Measurements from ENCODE around the gene CD6.
A peak's percentile ranks its signal among the peaks of the same experiment; 100 is the strongest.
"Not testable (repeated sequence)": the region's sequence is repeated elsewhere in the genome, so short reads cannot be mapped to it uniquely, and the experiment has no call there.

Gene CD6

GRCh38 chr11:60954421-60954820, 17.1 kb upstream of the CD6 start:
- no peak for DNase-seq

- DNase-seq, result no peak
Observed at GRCh38 chr11:60955571-60955970, 15.9 kb upstream of the CD6 start.

DNA sequence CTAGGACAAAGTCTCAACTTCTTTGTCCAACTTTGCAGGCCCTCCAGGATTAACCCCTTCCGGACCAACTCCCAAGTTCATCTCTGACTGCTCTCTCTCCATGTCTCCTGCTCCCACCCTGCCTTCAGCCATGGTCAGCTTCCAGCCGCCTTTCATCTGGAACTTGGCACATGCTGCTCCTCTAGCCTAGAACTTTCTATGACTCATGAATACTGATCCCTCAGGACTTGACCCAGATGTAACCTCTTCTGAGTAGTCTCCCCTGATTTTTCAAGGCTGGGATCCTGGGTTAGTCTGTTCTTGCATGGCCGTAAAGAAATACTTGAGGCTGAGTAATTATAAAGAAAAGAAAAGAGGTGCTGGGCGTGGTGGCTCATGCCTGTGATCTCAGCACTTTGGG, 14.3 kb upstream of the CD6 start:
- no peak for DNase-seq

DNA sequence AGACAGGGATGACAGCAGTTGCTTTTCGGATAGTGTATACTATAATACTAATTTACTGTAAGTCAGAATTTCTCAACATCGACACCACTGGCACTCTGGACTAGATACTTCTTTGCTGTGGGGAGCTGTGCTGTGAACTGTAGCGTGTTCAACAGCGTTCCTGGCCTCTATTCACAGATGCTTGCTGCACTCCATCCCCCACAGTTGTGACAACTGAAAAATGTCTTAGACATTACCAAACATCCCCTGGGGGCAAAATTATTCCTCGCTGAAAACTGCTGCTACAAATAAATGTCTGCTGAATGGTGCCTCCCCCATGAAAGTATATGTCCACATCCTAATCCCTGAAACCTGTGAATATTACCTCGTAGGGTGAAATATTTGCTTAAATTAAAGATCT, 12.0 kb upstream of the CD6 start:
- DNase-seq, result no peak

GRCh38 chr11:60960405-60960804, 11.1 kb upstream of the CD6 start:
- DNase-seq, result no peak

DNA sequence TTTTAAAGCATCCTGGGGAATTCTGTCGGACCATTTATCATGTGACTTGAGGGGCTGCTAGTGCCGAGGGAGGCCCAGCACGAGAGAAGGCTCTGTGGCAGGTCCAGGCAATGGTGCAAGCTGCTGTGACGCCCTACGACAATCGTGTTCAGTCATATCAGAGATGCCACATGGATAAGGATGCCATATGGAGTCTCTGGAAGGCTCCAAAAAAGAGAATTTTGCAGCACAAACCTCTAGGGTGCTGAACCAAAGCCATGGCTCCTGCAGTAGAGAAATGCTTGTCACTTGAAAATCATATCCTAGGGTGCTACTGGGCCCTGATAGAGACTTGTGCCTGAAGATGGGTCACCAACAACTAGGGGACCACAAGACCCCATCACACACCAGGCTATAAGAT, 6.7 kb upstream of the CD6 start:
- DNase-seq, result no peak

- no peak for DNase-seq
Observed at GRCh38 chr11:60966890-60967289, 4.6 kb upstream of the CD6 start.

DNA sequence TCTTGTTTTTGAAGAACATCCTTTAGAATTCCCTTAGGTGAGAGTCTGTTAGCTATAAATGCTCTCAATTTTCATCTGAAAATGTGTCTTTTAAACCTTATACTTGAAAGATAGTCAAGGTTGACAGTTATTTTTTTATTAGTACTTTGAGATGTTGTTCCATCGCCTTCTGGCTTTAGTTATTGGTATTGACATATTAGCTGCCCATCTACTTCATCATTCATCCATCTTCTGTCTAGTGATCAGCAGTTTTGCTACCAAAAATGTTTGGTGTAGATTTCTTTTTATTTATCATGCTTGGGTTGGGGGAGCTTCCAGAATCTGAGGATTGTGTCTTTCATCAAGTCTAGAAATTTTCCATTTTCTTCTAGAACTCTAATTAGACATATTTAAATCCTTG, 3.3 kb upstream of the CD6 start:
- no peak for DNase-seq

- peak; percentile 69 for DNase-seq
Observed at GRCh38 chr11:60970369-60970774, 1.1 kb upstream of the CD6 start.

DNA sequence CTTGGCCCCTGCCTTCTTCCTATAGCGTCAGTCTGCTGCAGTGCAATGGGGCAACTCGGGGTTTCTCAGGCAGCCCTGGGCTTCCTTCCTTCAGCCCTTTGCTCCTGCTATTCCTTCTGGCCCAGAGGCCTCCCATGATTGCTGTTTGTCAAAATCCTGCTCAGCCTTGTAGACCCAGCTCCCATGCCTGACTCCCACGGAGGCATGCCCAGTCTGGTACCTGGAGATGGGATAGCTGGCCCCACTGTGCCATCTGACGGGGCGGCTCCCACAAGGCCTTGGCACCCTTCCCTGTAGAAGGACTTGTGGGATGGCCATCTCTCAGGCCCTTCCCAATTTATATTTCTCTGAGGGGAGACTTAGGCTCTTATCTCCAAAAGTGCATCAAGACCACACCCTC, 590 bp upstream of the CD6 start:
- DNase-seq, result no peak

DNA sequence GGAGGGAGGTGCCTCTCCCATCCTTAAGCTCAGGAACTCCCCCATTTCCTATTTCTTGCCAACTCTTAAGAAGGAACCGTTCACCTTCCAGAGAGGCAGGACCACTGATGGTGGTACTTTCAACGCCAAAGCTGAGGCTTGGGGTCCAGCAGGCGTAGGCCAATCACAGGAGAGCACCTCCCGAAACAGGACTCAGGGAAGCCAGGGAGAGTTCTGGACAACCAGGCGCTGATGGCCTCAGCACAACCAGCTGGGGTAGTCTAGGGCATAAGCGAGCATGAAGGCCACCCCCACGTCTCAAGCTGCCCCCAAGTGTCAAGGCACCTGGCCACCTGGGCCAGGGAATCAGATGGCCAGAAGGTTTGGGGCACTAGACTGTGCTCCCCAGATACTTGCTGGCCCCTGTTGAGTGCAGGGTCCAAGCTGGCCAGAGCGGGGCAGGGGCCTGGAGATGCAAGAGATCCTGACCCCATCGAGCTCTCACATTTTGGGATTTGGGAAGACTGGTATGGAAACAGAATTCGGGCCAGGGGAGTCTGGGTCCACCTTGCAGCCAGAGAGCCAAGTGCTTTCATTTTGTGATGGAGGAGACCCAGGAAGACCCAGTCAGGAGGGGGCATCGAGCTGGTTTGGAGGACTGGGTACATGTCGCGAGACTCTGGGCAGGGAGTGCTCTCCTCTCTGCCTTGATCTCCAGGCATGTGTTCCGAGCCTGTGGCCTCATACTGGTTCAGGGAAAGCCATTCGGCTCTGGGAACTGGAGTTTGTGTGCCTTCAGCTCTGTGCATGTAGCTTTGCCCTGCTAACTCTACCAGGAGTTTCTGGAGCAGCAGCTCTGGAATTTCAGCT, 926 bp downstream of the CD6 start:
- no peak for DNase-seq

GRCh38 chr11:60973699-60974098, 2.2 kb downstream of the CD6 start:
- DNase-seq, result no peak

GRCh38 chr11:60974316-60974715, 2.8 kb downstream of the CD6 start:
- not testable (repeated sequence) for DNase-seq

GRCh38 chr11:60974726-60975125, 3.2 kb downstream of the CD6 start:
- DNase-seq, result no peak

DNA sequence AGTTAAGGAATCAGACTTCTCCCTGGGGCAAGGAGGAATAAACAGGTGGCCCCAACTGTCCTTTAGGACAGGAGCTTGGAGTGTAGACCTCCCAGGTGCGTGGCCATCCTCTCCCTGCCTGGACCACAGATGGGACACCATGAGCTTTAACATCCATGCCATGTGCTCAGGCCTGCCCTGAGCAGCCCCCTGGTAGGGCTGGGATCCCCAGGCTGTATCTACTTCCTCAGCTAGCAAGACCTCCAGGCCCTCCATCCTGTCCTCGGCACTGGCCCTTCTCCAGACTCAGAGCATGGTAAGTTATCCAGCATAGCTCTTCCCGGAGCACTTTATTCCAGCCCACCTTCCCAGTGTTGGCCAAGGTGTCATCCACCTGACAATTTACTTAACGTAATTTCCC, 5.7 kb downstream of the CD6 start:
- DNase-seq, result no peak

DNA sequence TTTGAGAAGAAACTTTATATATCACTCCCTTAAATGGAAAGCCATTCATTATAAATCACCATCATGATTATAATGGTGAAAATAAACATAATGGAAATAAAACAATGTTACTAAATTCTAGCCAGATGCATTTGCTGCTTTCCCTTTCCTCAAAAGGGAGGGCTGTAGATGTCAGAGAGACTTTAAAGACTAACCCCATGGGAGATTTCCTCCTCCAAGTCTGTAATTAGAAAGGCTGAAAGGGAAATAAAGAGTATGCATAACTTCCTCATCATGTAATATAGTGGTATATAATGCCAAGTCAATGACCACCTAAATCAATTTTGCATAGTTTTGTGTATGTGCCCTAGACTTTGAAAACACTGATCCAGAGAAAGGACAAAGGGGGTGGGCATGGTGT, 6.4 kb downstream of the CD6 start:
- no peak for DNase-seq

DNA sequence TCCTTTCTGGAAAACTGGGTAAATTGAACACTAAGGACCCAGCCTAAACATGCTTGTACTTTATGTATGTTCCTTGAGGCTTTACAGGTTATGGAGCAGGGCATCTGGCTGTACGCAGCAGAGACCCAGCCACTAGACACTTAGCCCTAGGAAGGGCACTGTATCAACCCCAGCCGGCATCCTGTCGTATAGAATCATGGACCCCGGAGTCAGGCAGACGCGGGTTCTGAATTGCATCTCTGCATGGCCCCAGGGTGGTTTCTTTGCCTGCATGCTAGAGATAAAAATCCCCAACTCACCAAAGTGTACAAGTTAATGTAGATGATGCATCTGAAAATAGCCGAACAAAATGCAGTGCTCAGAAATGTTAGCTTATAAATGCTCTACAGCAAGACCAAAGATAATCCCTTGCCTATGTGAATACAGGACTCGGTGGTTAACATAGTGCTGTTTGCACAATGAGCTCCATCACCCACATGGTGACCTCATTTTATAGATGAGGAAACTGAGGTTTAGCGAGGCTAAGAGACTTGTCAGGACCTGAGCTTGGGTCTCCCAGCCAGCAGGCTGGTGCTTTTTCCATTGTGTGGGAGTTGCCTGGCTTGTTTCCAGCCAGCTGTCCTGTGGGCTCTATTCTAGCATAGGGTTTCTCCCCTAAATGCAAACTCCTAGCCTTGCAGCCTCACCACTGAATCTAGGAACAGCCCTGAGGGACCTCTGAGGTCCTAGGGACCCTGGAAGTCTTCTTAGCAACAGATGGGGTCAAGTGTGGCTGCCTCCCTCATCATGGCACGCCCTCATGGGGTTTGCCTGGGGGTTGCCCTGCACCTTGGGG, 7.3 kb downstream of the CD6 start:
- DNase-seq, result no peak

DNA sequence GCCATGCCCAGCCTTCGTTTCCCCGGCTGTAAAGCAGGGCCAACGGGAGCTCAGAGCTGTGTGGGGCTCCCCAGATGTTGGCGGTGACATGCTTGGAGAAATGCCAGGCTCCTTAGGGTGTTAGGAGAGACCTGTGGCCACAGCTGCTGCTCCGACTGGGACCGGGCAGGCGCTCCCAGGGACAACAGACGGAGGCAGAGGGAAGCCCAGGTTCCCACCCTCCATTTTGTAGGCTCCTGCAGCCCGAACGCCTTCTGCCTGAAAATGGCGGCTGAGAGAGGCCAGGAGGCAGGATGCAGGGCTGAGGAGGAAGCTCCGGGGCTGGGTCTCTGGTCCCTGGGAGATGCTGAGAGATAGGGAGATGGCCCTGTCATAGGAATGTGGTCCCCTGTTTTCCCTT, 10.0 kb downstream of the CD6 start:
- no peak for DNase-seq

DNA sequence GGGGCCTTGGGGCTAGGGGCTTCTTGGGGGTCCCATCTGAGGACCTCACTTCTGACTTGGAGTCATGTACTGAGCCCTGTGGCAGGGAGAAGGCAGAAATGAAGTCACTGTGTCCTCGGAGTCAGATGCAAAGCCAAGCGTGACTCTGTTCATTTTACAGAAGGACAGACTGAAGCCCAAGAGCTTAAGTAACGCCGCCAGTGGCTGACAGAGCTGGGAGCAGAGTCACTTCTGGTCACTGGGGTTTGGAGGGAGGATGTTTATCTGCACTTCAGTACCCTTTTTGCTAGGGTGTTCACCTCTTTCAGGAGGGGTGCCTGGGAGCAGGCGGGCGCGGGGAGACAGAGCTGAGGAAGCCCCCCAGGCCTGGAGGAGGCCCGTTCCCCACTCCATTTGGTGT, 10.7 kb downstream of the CD6 start:
- DNase-seq, result no peak

DNA sequence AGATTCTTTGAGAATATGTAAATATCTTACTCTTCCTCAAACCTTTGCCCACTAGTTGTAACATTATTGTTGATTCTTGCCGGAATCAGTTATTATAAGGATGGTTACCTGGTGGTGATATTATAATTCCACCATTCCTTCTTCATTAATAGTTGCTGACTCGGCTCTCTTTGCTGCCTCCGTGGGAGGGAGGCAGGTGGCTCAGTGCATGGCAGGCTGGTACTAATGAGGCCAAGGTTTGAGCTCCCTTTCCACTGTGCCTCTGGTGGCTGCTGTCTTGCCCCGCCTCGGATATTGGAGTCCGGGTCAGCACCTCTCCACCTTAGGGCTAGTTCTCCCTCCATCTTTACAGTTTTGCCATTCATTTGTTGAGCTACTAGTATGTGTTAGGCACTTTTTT, 12.7 kb downstream of the CD6 start:
- no peak for DNase-seq

DNA sequence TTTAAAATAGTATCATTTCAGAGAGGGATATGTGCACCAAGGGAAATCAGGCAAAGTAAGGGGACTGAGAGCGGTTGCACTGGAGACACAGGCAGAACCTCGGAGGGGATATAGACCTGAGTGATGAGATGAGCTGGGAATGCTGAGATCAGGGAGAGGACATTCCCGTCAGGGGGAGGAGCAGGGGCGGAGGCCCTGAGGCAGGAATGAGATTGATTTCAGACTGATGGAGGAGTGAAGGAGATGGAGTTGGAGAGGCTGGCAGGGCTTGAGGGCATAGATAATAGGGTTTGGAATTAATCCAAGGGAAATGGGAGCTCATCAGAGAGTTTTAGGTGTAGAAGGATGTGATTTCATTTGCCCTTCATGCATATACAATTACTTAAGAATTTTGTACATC, 13.2 kb downstream of the CD6 start:
- no peak for DNase-seq

GRCh38 chr11:60985501-60985900, 14.0 kb downstream of the CD6 start:
- DNase-seq, result no peak

- DNase-seq, result peak; percentile 86
Observed at GRCh38 chr11:60985991-60986915, 14.8 kb downstream of the CD6 start.

All from activated effector memory CD4-positive, alpha-beta T cell treated with Interleukin-2 at 50 U/mL for 16 hours (primary cell).